ENCODE measurements around the gene IL21R.

The IL21R gene

GRCh38 chr16:27465483-27465879, 63.5 kb downstream of the IL21R start:
- no peak for DNase-seq

GRCh38 chr16:27468941-27469531, 67.1 kb downstream of the IL21R start:
- DNase-seq = no peak

DNA sequence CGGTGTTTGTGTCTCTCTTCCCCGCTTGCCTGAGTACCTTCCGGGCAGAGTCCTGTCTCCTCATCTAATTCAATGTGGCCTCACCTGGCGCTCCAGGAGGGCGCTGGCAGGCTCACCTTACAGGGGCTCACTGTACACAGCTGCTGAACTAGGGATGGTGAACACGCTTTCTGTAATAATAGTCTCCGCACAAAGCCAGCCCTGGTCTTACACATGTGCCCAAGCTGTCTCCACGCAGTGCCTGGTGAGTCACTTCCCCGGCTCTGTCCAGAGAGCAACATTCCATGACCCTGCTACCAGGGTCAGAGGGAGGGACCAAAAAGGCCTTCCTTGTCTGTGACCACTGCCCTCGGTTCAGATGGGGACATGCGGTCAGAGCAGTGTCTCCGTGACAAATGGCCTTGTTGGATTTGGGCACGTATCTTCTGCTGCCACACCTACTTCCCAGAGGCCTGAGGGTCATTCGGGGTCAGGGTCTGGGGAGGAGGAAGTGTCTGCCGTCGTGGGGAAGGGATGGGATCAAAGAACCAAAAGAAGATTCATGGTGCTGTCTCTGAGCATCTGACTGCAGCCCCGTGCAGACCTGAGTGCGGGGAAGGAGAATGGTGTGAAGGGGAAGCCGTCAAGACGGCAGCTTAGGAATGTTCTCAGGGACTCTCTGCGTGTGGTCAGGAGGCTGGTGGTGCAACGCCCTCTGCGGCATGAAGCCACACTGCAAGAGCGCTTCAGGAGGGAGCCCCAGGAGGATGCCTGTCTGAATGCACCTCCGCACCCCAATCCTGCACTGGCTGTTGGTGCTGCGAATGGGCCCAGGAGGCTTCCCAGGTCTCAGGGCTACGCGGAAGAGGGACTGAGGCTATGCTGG, 68.8 kb downstream of the IL21R start:
- no peak for DNase-seq

GRCh38 chr16:27471661-27472060, 69.7 kb downstream of the IL21R start:
- DNase-seq = no peak

- no peak for DNase-seq
Measured at GRCh38 chr16:27472091-27473020, 70.4 kb downstream of the IL21R start.

DNA sequence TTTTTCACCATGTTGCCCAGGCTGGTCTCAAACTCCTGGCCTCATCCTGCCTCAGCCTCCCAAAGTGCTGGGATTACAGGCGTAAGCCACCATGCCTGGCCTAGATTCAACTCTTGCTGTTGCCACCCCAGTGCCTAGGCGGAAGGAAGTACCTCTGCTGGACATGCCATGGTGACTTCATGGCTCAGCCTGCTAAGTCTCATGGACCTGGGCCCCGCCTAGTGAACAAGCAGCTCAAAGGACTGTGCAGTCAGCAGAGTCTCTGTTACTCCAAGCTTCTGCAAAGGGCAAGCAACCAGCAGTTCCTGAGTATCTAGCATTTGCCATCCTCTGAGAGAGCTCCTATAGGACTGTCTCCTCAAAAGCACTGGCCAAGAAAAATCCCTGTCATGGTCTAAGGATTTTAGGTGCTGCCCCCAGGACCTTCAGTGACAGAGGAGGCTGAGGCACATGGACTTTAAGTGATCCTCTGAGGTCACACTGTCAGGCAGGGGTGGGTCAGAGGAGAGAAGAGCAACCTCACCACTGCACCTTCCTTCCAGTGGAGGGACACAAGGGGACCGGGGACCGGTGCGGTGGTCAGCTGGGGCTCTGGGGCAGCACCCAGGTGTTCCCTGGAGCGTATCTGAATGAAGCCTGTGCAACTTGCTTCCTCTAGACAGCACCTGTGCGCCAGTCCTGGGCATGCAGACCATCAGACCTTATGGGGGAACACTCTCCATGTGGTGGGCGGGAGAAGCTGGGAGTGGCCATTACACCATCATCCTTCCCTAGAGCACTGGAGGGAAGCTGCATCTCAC, 71.3 kb downstream of the IL21R start:
- no peak for DNase-seq

DNA sequence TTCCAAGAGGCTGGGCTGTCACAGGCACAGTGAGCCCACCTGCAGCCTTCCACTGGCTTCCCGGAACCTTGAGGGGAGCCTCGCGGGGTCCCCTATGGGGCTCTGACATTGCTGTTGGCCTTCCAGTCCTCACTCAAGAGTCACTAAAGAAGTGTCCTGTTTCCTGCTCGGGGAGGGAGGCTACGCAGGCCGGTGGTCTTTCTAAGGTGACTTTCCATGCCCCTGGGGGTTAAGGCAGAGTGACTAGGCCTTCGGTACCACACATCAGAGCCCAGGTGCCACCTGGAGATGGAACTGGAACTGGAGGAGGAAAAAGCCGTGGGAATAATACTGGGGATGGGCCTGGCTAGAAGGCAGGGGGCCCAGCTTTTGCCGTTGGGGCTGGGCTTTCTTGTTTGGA, 72.1 kb downstream of the IL21R start:
- DNase-seq = no peak

DNA sequence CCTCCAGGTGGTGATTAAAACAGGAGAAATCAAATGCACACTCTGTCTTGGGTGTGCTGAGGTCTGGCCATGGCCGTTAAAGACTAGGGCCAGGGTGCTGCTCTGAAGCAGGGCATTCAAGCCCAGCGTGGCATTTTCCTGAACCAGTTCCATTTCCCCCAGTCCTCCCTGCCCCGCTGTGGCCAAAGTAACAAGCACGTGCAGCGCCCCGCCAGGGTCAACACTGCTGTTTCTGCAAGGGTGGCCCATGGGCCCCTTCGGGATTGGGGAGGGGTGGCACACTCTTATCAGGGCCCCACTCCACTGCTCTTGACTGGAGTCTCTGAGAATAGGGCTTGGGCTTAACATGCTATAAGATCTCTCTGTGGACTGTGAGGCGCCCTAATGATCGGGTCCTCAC, 72.9 kb downstream of the IL21R start:
- no peak for DNase-seq

- DNase-seq = no peak
Measured at GRCh38 chr16:27475561-27475960, 73.6 kb downstream of the IL21R start.

DNA sequence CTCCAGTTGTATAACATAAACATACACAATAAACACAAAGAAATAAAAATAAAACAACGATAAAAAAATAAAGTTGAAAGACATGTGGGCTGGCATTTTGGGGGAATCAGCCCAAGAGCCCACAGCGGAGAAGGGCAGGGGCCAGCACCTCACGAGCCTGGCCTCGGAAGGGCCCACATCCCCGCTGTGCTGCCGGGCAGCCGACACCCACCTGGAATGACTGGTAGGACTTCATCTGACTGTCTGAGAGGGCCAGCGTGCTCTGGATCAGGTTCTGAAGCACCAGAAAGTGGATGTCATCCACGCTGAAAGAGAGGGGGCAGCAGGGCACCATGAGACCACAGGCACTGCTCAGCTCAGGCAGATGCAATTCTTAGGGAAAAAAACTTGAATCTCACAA, 74.3 kb downstream of the IL21R start:
- DNase-seq = no peak

DNA sequence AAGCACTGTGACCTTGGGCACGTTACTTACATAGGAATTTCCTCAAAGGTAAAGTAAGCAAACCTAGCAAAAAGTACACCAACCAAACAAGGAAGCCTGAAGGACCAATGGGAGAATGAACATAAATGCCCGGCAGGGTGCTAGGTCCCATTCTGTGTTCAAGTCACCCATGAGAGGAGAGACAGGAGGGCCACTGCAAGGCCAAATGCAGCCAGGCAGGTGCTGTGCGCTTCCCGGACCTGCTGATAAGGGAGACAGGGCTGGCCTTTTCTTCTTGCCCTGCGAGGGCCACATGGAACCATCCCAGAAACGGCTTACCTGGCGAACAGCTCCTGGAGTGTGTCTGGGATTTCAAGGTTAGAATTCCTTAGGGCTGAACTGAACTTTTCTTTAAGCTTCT, 78.8 kb downstream of the IL21R start:
- no peak for DNase-seq

GRCh38 chr16:27481282-27481934, 79.4 kb downstream of the IL21R start:
- no peak for DNase-seq

DNA sequence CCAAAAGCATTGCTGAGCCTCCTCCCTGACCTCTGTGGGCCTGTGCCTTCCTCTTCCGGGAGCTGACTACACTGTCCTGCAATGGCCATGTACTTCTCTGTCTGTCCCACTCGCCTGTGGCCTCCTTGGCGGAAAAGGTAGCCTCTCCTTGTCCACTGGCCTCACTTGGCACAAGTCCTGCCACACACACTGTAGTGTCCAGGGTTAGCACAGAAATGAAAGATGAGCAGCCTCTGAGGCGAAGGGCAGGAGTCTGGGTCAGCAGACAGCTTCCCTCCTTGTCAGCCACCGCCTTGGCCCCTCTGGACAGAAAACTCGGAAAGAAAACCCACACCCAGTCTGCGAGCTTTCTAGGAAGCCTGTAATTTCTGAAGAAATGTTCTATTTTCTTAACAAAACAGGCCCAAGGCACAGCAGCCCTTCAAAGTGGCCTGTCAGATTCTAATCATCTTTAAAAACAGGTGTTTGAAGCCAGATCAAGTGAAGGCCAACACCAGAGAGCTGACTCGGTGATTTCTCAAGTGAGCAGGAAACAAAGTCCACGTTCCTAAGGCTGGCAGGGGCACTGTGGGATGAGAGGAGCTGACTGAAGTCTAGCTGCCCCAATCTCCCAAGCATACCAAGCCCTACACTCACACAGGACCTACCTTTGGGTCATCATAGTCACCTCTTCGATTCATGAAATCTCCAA, 80.6 kb downstream of the IL21R start:
- no peak for DNase-seq

DNA sequence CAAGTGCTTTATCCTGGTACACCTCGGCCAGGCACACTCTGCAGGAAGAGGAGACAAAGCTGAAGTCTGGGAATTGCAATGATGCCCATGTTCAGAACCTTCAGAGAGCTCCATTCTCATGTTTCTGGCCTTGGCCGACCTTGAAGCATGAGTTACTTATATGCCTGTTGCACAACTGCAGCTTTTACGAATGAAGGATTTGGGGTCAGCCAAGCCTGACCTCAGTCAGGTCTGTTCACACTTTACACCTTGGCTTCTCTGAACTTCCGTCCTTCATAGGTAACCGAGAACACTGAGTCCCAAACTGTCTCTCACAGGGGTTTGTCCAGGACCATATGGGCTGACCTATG, 81.1 kb downstream of the IL21R start:
- no peak for DNase-seq

GRCh38 chr16:27483624-27484023, 81.7 kb downstream of the IL21R start:
- no peak for DNase-seq

- no peak for DNase-seq
Measured at GRCh38 chr16:27485126-27485525, 83.2 kb downstream of the IL21R start.

DNA sequence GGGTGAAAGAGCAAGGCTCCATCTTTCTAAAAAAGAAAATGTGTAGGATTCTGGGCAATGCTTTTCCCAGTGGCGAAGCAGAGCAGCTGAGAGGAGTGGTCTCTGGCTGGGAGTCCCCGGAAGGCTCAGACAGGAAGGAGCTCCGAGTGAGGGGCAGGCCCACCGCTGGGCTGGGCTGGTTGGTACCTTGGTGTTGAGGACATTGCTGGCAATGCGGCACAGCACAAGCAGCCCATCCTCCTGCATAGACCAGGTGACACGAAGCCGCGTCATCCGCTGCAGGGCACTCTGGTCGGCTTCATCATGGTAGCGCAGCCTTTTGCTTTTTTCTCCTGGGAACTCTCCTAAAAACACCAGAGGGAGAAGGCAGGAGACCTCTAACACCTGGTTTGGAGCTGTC, 83.8 kb downstream of the IL21R start:
- DNase-seq = no peak

GRCh38 chr16:27486344-27486743, 84.4 kb downstream of the IL21R start:
- no peak for DNase-seq

DNA sequence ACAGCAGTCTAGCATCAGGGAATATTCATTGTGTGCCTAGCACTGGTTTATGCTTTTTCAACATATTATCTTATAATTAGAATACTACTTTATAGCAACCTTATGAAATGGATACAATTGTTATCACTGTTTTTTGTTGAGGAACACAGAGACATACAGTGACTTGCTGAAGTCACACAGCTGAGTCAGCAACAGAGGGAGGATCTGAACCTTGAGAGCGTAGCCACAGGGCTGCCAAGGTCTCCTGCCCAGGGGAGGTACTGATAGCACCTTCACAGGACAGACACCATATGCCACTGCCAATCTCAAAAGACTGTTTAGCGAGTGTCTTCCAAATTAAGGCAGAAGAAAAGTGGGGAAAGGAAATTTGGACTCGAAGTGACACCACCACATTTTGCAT, 84.8 kb downstream of the IL21R start:
- no peak for DNase-seq

- DNase-seq = no peak
Measured at GRCh38 chr16:27489421-27489820, 87.4 kb downstream of the IL21R start.

DNA sequence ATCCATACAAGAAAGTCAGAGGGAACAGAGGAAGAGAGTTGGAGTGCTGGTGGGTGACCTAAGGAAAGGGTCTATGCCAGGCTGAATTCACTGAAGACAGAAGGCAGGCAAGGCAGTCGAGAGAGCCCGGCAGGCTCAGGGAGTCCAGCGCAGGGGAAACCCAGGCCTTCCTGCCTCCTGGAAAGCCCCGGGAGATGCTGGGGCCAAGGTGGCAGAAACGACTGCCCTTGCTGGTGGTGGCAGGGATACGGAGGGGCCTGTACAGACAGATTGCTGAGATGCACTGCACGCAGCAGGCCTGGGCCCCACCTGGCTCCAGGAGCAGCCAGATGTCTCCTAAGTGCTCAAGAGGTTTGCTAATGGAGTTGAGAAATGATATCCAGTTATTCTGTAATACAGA, 87.9 kb downstream of the IL21R start:
- DNase-seq = no peak
